ENCODE results near the gene EBF3.

DNA sequence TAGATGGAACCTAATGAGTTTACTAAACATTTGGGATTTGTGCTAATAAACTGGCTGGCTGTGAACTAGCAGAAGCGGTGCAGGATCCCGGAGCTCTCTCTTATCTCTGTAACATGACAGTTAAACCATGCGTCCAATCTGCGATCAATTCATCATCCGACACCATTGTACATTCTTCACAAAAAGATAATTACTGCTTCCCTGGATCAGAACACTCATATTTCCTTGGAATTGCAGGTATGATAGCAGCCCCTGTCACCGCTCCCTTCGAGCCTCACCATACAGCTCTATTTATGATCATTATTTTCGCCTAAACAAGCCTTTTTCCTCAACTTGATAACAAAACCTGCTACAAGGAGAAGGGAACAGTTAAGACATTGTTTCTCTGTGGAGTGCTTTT lies 18.5 kb downstream of the EBF3 start:
- TF ChIP-seq, protein P1, sequence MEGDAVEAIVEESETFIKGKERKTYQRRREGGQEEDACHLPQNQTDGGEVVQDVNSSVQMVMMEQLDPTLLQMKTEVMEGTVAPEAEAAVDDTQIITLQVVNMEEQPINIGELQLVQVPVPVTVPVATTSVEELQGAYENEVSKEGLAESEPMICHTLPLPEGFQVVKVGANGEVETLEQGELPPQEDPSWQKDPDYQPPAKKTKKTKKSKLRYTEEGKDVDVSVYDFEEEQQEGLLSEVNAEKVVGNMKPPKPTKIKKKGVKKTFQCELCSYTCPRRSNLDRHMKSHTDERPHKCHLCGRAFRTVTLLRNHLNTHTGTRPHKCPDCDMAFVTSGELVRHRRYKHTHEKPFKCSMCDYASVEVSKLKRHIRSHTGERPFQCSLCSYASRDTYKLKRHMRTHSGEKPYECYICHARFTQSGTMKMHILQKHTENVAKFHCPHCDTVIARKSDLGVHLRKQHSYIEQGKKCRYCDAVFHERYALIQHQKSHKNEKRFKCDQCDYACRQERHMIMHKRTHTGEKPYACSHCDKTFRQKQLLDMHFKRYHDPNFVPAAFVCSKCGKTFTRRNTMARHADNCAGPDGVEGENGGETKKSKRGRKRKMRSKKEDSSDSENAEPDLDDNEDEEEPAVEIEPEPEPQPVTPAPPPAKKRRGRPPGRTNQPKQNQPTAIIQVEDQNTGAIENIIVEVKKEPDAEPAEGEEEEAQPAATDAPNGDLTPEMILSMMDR (IDR thresholded peaks at IDR 0.05): no peak
- TF ChIP-seq POLR2A (IDR thresholded peaks at IDR 0.05): no peak
- TF ChIP-seq POLR2AphosphoS5 (IDR thresholded peaks at IDR 0.05): no peak
- TF ChIP-seq EP300 (IDR thresholded peaks at IDR 0.05): no peak

Measured in sigmoid colon (tissue), 4 donors.